ENCODE results near the gene WHRN. TPM values are rescaled to one million over a fixed set of nuclear protein-coding genes. Genes with fewer than 3 reads are reported as not detected.

Gene WHRN
- total RNA-seq, 1 donor from 2014 or later: 11.8 TPM

DNA sequence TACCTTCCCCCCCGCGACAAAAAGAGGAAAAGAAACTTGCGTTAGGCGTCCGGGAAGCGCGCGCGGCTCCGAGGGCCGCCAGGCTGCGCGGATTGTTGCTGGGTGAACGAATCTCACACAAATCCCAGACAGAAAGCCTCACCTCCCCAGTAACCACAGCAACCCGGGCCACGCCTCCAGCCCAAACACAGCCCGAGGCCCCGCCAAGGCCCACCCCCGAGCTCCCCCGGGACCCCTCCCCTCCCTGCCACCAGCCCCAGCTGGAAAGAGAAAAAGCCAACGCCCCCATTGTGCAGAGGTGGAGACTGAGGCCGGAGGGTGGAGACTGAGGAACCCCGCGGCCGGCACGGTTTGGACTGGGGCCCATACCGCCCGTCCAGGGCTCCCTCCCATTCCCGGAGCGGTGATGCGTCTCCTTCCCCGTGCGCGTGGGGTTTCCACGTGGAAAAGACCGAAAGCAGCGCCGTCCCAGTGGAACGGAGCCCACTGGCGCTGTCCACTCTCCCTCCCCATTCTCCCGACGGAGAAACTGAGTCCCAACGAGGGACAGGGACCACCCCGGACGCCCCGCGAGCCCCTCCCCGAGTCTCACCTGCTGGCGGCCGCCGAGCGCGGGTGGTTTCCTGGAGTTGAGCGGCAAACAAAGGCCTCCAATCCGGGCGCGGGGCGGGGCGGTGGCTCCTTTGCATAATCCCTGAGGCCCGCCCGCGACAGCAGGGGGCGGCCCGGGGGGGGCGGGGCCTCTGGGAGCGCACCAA, 107.2 kb downstream of the WHRN start:
- DNase-seq (ENCODE audit: low spot score): peak; percentile 98

DNA sequence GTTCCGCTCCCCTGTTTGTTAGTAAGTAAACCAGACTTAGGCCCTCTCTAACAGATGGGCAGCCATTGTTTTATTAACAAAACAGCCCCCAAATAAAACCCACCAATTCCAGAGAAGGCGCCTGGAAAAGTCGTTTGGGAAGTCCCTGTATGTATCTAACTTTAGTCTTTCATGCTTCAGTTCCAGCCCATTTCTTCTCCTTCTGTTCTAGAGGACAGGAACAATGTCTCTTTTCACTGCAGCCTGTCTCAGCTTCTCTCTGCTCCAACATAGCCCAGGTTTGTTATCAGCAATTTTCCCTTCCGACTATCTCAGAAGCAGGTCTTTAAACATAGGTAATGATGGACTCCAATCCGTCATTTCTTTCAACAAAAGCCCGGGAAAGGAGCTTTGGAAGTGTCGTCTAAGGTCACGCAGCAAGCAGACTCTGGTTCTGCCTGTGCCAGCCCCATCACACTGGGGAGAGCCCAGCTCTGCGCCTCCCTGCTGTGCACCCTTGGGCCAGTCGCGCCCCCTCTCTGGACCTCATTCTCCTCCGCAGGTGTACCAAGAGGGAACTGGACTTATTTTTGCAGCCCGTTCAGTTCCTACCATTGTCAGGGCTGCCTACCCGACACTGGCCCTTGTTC, 107.9 kb downstream of the WHRN start:
- DNase-seq (ENCODE audit: low spot score): no peak

DNA sequence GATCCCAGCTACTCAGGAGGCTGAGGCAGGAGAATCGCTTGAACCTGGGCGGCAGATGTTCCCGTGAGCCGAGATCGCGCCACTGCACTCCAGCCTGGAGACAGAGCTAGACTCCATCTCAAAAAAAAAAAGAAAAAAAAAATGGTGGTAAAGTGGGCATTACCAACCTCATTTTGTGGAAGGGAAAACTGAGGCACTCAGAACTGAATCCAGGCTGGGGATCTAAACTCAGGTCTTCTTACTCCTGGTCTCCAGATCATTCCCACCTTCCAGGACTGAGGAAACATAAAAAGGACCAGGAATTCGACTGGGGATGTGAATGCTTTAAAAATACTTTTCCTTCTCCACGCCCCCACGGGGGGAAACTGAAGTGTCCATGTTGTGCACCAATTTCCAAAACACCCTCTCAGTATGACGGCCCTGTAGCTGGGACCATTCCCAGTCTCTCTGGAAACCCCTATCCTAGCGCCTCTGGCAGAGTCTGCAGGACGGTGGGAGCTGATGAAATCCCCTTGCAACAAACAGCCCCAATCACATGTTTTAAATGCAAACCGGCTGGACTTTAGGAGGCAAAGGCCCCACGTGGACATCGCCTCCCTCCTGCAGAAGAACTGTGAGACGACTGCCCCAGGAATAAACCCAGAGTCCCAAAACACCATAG, 108.6 kb downstream of the WHRN start:
- DNase-seq (ENCODE audit: low spot score): no peak

DNA sequence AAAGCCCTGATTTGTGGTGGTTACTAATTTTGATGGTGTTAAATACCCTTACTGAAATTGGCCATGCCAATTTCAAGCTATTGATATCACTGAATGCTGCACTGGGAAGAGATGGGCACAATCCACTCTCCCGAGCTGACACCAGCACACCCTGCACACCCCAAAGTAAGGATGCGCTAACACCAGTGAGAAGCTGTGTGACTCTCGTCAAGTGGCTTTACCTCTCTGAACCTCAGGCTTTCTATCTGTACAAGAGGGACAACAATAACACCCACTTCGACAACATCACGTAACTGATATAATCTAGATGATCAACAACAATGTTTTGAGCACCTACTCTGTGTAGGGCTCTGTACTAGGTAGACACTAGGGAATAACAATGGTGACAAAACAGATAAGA, 109.5 kb downstream of the WHRN start:
- DNase-seq (ENCODE audit: low spot score): no peak

DNA sequence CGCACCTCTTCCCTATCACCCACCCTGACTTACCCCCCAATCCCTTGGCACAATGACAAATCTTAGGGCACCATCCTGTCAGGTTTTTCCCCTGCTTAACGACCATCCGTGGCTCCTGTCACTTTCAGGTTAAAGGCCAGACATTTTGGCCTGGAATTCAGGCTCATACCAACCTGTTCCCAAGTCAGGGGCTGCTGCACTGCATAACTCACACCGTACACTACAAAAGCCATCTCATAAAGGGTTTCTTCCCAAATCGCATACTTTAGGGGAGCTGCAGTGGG, 110.0 kb downstream of the WHRN start:
- no peak for DNase-seq (ENCODE audit: low spot score)

DNA sequence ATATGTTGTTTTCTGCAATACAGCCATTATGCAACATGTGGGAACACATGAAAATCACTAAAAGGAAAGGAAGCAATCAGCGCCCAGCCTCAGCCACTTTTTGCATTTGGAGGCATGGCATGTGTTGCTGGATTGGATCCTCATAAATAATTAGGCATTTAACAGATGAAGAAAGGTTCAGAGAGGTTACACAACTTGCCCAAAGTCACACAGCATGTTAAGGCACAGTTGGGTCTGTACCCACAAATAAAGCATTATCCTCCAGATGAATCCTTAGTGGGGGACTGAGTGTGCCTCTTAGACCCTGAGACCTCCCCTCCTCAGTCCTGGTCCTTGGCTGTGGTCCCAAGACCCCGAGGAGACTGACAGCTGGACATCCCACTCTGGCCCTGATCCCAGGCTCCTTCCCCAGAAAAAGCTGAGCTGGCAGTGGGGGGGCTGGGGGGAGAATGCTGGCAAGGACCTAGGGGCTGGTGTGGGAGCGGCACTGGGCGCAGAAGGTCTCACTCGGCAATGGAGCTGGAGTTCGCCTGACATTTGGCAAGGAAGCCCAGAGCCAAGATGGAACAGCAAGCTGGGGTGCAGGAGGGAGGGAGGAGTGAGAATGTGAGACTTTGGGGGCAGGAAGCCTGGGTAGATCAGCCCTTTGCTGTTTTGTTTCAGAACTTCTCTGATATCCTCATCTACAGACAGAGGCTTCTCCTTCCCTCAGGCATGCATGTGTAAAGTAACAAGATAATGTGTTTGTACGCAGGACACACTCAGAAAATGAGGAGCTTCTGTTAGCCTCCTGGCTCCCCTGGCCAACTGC, 110.5 kb downstream of the WHRN start:
- DNase-seq (ENCODE audit: low spot score): no peak

DNA sequence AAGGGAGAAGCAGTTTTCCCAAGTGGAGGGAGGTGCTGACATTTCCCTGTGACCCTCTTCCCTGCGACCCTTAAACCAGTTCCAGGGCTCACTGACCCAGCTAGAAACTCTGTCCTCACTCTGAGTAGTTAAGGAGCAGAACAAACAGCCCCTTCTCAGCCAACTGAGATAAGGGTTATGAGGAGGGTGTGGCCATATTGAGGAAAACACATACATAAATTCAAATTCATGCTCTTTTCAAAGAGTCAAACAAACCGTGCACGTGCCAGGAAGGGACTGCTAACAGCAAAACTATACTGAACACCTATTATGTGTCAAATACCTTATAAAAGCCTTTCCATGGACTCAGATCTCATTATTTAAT, 112.5 kb downstream of the WHRN start:
- DNase-seq (ENCODE audit: low spot score): no peak

DNA sequence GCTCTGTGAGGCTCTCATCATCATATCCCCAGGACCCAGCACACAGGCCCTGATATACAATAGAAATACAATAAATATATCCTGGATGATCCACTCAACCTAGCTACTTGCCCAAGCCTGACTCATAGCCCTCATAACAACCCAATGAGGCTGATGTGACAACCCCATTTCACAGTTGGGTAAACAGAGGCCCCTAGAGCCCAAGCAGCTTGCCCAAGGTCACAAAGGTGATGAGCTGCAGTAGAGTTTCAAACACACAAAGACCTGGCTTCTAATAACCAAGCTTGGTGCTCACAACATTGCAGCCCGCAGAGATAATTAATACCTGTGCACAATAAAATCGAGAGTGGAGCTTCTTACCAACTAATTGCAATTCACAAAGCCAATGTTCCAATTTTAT, 114.3 kb downstream of the WHRN start:
- DNase-seq (ENCODE audit: low spot score): no peak

DNA sequence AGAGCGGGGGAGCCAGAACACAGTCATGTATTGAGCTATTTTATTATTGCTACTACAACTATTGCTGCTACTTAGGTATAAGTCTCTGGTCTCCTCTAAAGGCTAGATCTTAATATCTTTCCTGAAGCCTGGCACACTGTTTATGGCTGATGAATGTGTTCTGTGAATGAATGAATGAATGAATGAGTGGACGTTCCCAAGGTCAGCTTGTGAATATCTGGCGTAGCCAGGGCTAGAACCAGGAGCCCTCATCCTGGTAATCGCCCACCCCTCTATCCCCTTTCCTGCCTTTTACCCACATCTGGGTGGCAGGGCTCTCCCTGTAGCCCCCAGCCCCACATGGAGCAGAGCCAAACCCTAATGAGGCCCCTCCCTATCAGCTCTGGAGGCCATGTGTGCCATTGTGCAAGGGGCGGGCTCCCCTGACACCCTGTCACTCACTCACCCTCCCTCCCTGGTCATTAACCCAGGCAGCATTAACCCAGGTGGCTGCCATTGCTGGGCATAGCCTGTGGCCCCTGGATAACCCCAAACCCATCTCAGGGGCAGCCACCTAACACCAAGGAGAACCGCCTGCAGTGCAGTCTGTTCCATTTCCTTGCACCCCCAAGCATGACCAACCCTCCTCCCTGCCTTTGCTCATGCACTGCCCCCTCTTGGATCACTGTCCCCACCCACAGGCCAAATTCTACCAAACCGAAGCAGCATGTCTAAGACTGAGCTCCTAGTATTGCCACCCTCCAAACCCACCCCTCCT, 115.5 kb downstream of the WHRN start:
- no peak for DNase-seq (ENCODE audit: low spot score)

DNA sequence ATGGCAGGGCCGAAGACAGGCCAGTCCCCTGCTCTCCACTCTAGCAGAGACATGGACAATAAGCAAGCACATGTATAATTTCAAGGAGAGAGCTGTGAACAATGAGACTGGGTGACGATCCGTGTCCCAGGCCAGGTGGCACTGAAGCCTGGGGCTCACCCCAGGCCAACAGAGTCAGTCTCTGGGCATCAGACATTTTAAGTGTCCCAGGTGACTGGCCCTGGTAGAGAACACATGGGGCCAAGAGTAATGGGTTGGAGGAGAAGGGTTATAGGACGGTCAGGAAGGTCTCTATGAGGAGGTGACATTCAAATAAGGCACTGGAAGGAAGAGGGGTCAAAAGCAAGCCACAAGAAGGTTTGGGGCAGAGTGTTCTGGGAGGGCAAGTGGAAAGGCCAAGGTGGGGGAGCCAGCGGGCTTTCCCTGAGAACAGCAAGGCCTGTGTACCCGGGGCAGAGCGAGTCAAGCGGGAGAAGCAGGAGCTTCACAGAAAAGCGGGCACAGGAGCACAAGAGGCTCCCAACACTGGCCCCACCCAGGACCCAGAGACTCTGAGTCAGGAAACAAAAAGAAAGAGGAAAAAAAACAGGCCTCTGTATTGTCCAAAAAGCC, 116.4 kb downstream of the WHRN start:
- DNase-seq (ENCODE audit: low spot score): no peak

DNA sequence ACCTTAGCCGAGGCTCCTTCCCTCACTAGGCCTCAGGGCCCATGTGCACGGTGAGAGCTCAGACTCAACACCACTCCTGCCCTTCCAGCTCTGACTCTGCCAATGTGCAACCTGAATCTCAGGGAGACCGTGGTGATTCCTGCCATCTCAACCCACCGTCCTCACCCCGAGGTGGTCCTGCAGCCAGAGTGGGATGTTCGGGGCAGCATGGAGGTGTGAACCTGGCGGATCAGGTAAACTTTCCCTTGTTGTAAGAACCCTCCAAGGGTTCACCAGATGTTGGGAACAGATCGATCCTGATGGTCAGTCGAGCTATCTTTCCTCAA, 117.0 kb downstream of the WHRN start:
- DNase-seq (ENCODE audit: low spot score): no peak

DNA sequence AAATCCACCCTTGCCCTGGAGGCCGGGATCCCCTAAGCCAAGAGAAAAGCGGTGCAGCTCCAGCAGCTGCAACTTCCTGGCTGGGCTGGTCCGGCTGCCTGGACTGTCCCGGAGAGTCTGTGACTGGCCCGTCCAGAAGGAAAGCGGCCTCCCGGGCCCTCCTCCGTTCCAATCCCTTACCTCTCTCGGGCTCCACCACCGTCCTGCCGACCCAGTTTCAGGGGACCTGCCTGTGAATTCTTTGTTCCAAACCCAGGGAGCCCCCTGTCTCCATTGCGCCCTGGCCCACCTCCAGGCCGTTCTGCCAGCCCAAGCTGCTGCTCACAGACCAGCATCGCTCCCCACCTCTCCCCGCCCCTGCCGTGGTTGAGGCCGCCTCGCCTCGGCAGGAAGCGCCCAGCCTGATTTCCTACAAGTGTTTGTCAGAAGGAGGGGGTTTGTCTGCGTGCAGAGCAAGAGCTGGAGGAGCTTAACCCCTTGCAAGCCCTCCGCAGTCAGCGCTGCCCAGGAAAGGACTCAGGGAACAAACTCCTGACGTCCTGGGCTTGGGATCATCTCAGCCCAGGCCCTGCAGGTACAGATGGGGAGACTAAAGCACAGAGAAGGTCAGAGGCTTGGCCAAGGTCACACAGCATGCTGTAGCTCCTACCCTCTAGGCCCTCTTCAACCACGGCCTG, 117.5 kb downstream of the WHRN start, which contains the start of gene AKNA:
TSS of gene AKNA (minus strand) at position 303 of the 677 bp plus-strand sequence. CDS start 6,649 bp downstream, outside the sequence.
- peak; percentile 88 for DNase-seq (ENCODE audit: low spot score)

DNA sequence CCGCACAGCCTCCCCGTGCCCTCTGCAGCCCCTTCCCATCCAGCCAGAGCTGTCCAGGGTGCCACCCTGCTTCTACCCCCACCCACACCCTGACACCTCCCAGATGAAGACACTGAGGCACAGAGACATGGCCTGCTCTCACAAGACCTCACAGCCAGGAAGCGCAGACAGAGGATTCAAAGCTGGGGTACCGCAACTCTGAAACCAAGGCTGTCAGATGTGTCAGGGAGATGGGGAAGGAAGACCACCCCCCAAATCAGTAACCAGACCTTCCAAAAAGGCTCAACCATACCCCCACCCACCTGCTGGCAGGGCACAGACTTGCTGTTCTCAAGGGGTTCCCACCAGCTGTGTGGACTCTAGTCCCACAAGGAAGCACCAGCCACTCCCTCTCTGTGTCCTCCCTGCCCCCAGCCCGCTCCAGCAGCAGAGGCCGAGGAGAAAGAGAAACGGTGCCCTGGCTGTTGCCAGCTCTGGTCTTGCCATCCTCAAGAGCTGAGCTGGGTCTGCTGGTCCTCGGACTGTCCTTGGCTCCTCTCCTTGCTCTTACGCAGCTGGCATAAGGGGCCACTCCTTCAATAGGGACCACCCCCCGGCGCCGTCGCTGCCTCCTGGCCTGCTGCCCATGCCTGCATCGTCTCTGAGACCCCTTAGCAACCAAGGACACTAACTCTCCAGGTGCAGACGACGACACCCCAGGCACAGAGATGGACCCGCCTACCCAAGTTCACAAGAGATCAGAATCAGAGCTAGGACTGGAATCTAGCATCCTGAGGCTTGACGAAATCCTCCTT, 118.2 kb downstream of the WHRN start:
- DNase-seq (ENCODE audit: low spot score): no peak

DNA sequence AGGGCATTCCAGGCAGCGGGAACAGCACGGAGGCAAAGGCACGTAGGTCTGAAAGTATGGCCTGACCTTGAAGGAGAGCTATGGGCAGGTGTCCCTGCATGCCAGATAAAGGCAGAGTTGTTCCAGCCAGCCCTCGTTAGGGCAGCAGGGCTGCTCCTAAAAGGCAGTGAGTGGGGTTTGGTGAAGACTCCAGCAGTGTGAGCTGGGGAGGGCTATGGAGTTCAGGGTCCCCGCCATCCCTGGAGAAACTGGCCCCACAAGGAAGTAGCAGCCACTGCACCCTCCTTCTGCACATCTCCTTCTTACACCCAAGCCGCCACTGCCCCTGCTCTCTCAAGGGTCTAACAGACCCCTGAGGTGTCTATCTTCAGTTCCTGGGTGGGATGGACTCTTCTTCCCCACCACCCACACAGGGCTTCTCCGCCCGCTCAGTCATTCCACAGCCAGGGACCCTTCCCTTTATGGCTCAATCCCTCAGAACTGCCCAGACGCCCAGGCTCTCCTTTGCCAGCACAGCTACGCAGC, 118.8 kb downstream of the WHRN start:
- no peak for DNase-seq (ENCODE audit: low spot score)

DNA sequence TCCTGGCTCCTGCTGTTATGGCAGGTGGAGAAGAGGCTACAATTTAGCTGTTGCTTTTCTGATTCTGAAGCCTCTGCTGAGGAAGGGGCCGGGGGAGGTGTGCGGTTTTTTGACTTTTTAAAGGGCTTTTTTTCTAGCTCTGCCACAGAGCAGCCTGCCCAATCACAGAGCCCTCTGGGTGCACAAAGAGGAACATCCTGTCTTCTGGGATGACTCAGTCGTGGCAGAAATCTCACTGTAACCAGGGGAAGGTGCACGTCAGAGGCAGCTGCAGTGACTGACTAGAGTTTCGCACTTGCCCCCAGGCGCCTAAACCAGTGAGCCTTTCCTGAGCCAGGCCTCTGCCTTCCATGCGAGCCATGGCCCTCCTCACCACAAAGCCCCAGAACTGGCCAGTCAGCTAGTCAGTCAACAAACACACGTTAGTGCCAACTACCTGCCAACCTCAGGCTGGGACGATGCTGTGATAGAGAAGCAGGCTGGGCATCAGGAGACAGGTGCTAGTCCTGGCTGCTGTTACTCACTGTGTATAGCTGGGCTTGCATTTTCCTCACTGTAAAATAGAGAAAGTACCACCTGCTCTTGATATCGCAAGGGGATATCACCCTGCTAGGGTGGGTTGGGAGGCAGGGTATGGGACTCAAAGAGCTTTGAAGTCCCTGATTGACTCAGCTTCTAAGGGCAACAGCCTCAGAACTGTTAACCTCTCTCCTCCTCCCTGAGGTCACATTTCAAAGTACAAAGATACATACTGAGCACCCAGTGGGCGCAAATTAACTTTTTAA, 119.7 kb downstream of the WHRN start:
- DNase-seq (ENCODE audit: low spot score): peak; percentile 85

DNA sequence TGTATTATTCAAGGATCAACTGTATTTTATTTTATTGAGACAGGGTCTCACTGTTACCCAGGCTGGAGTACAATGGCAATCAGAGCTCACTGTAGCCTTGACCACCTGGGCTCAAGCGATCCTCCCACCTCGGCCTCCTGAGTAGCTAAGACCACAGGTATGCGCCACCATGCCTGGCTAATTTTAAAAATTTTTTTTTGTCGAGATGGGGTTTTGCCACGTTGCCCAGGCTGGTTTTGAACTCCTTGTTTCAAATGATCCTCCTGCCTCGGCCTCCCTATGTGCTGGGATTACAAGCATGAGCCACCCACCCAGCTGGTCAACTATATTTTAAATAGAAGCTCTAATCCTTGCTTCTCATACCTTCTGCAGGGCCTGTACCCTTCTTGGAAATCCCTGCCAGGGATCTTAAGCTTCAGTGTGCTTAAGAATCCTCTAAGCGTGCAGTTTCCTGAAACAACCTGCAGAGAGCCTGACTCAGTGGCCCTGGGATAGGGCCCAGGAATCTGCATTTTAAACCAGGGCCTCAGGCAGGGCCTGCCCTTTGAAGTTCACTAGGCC, 120.4 kb downstream of the WHRN start:
- no peak for DNase-seq (ENCODE audit: low spot score)

DNA sequence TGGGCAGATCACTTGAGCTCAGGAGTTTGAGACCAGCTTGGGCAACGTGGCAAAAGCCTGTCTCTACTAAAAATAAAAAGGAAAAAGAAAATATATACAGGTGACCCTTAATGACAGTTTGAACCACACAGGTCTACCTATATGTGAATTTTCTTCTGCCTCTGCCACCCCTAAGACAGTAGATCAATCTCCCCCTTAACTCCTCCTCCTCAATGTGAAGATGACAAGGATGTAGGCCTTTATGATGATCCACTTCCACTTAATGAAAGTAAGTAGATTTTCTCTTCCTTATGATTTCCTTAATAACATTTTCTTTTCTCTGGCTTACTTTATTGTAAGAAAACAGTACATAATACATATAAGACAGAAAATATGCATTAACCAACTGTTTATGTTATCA, 120.9 kb downstream of the WHRN start:
- no peak for DNase-seq (ENCODE audit: low spot score)

DNA sequence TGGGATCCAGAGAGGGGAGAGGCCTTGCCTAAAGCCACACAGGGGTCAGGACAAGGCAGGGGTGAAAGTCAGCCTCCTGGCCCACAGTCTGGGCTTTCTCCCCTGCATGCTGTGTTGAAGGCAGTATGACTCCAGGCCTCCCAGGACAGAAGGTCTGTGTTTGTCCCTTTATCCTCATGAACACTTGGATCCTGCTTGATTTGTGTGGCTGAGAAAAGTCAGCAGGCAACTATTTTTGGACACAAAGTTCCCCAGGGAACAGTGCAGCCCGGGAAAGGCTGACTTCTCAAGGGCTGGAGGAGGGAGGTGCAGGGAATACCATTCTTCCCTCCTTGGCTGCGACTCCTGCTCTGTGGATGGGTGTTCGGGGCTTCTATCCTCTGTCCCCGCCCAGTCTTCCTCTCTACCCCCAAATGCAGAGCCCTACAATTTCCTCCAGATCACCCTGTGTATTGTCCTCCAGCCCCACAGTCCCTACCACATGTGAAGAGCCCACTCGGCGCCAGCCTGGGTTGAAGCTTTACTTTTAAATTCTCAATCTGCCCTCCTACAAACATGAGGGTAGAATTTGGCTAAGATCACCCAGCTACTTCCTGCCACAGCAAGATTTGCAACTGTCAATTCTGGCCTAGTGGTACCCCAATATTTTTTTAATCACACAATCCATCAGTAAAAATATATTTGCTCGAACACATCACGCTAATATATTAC, 121.6 kb downstream of the WHRN start:
- DNase-seq (ENCODE audit: low spot score): no peak
